GM19043 (cell line): Measurements from ENCODE around the gene RNF112.

Experiments used
- ATAC-seq: cut with Tn5 transposase; IDR thresholded peaks from one replicate; pipeline ENCODE4 v1.9.1; 2021; ENCODE audit warnings: low read depth; ENCODE audit not compliant: unreplicated experiment

Gene RNF112, protein sequence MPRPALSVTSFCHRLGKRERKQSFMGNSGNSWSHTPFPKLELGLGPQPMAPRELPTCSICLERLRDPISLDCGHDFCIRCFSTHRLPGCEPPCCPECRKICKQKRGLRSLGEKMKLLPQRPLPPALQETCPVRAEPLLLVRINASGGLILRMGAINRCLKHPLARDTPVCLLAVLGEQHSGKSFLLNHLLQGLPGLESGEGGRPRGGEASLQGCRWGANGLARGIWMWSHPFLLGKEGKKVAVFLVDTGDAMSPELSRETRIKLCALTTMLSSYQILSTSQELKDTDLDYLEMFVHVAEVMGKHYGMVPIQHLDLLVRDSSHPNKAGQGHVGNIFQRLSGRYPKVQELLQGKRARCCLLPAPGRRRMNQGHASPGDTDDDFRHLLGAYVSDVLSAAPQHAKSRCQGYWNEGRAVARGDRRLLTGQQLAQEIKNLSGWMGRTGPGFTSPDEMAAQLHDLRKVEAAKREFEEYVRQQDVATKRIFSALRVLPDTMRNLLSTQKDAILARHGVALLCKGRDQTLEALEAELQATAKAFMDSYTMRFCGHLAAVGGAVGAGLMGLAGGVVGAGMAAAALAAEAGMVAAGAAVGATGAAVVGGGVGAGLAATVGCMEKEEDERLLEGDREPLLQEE

GRCh38 chr17:19410875-19411620 is at the start of gene RNF112:
Gene RNF112, plus strand, starts transcription at chr17:19411232. Its CDS starts 177 bp downstream, at chr17:19411409.
- no peak for ATAC-seq

- ATAC-seq: no peak
Measured at GRCh38 chr17:19361326-19361725, 49.7 kb upstream of the RNF112 start.

DNA sequence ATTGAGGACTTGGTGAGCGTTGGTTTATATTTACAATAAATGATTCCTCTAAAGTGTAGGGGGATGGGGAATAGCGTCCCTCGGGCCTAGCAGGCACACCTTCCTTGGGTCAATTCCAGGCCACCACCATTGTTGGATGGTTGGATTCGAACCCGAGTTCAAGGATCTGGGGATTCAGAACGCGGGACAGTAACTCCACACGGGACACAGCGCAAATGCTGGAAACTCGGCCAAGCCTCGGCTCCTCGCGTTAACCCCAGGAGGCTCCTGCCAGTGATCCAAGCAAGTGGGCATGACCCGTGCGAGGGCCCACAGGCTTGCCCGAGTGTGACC is 49.1 kb upstream of the RNF112 start:
- no peak for ATAC-seq

- peak; percentile 69 for ATAC-seq
Measured at GRCh38 chr17:19362277-19363113, 48.5 kb upstream of the RNF112 start, which contains the start of gene B9D1. Gene B9D1, minus strand, starts transcription at chr17:19362723. Its CDS starts 154 bp downstream, at chr17:19362569.

DNA sequence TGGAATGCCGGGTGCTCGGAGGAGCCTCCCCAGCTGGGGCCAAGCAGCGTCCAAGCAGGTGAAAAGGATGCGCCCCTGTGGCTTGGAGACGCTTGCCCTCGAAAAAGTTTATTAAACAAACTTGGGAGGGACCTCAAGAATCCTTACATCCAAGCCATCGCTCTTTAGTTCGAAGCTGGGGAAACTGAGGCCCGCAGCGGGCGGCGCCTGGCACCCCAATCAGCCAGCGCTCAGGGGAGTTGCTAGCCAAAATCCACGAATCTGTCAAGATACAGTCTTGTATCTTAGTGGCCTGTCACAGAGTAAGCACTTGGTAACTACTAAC is 48.0 kb upstream of the RNF112 start:
- no peak for ATAC-seq

- no peak for ATAC-seq
Measured at GRCh38 chr17:19363460-19364035, 47.5 kb upstream of the RNF112 start.

GRCh38 chr17:19364699-19365498 is 46.1 kb upstream of the RNF112 start:
- ATAC-seq: no peak

GRCh38 chr17:19365499-19365817 is 45.6 kb upstream of the RNF112 start:
- ATAC-seq: no peak

DNA sequence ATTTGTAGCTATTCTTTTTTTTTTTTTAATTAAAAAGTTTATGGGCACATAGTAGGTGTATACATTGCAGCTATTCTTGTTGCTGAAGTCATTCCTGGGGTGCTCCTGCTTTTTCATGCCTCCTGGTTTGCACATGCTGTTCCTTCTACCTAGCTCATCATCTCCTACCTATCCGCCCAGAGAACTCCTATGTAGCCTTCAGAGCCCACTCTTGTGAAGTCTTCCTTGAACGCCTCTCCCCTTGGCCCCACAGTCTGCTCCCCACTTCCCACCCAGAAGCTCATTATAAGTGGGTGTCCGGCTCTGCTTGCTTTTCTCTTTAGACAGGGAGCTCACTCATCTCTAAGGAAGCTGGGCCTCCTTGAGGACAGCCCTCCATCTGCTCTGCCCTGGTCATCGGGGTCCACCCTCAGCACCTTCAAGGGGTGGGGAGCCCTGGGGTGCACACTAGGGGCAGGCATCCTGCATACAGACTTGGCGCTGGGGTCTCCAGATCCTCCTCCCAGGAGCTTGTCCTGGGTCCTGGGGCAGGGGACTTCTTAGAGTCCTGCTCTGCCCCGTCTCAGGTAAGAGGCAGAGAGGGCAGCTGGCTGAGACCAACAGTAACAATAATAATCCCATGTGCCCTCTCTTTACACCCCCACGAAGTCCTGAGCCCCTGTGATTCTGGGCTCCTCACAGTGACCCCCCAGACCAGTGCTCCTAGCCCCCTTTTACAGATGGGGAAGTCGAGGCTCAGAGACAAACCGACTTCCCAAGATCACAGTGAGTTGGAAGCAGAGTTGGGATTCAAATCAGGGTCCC is 45.0 kb upstream of the RNF112 start:
- ATAC-seq: no peak

- ATAC-seq: no peak
Measured at GRCh38 chr17:19366637-19366972, 44.4 kb upstream of the RNF112 start.

- ATAC-seq: no peak
Measured at GRCh38 chr17:19368229-19368628, 42.8 kb upstream of the RNF112 start.

GRCh38 chr17:19369107-19369778 is 41.8 kb upstream of the RNF112 start:
- no peak for ATAC-seq

- ATAC-seq: no peak
Measured at GRCh38 chr17:19369846-19370492, 41.1 kb upstream of the RNF112 start.

GRCh38 chr17:19370493-19370960 is 40.5 kb upstream of the RNF112 start:
- ATAC-seq: no peak

DNA sequence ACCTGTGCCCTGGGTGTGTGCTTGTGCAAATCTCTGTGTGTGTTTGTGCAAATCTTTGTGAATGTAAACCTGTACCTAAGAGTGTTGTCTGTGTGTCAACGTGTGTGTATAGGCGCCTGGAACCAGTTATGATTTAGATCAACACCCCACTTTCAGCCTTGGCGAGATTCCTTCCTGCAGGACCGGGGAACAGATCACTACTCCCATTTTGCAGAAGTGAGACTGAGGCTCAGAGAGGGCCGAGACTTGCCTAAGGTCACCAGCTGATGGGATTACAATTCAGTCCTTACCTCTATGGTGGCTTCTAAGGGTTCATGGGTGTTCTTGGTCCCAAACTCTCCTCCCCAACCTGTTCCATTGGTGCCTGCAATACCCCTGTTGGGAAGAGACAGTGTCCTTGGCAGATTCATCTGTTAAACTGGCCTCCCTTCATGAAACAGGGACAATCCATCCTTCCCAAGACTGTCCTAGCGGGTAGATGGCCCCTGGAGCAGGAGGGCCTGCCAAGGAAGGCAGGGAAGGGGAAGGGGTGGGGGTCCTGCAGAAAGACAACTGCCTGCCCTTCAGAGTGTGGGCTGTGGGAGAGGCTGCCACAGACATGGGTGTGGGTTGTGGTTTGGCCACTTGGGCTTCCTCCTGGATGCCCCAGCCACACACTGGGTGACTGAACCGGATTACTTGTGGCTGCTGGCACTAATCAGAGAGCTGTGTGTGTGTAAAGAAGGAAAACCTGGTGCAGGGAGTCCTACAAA is 39.6 kb upstream of the RNF112 start:
- ATAC-seq: no peak

GRCh38 chr17:19372011-19372370 is 39.0 kb upstream of the RNF112 start:
- no peak for ATAC-seq

- no peak for ATAC-seq
Measured at GRCh38 chr17:19372439-19372838, 38.6 kb upstream of the RNF112 start.
